Common myeloid progenitor, CD34-positive (primary cell): ENCODE data around the gene TSPEAR.

Source experiments
- CTCF ChIA-PET: fragments of 350-600 bp; sonication (Branson Sonifier 250); formaldehyde crosslinking; loops from one replicate; lab custom pipeline; 2021; ENCODE audit warnings: antibody characterized with exemption; lab: Charles Lee
- POLR2A ChIA-PET: fragments of 350-600 bp; sonication (Branson Sonifier 250); formaldehyde crosslinking; loops from one replicate; lab custom pipeline; 2021; ENCODE audit warnings: antibody characterized with exemption; lab: Charles Lee
- DNase-seq, 3 donors: peaks; one replicate each; pipeline versions ENCODE4 v3.0.0 to v3.0.0-alpha.2; 2013
- H3K27ac ChIP-seq, 2 experiments: 1 replicate in 1 of 2; 2 replicates in 1 of 2; pipeline ENCODE4 v1.7.0; 2013; ENCODE audit warnings: inconsistent platforms in 2 of 2, low read length in 2 of 2, mild to moderate bottlenecking in 2 of 2, low read depth in 1 of 2, moderate library complexity in 1 of 2; ENCODE audit not compliant: severe bottlenecking in 2 of 2, insufficient read depth in 1 of 2, poor library complexity in 1 of 2
- H3K27me3 ChIP-seq, 5 experiments: replicated peaks in 2 of 5; 1 replicate in 3 of 5; 2 replicates in 2 of 5; pipeline versions ENCODE4 v1.6.1 to v1.7.0; 2013; ENCODE audit warnings: low read length in 4 of 5, mild to moderate bottlenecking in 2 of 5, moderate library complexity in 2 of 5, inconsistent platforms in 1 of 5; ENCODE audit not compliant: insufficient read depth in 5 of 5, control insufficient read depth in 4 of 5
- H3K36me3 ChIP-seq, 4 experiments: 1 replicate in 2 of 4; 2 replicates in 2 of 4; pipeline versions ENCODE4 v1.6.1 to v1.7.0; 2013; ENCODE audit warnings: low read length in 3 of 4, control low read depth in 1 of 4, mild to moderate bottlenecking in 1 of 4; ENCODE audit not compliant: control insufficient read depth in 4 of 4, insufficient read depth in 4 of 4
- H3K4me1 ChIP-seq, 4 experiments: 1 replicate in 3 of 4; 2 replicates in 1 of 4; pipeline versions ENCODE4 v1.6.1 to v1.7.1; 2013; ENCODE audit warnings: low read length in 3 of 4, mild to moderate bottlenecking in 3 of 4, control low read depth in 1 of 4, inconsistent platforms in 1 of 4, moderate library complexity in 1 of 4; ENCODE audit not compliant: control insufficient read depth in 4 of 4, insufficient read depth in 4 of 4; ENCODE audit errors: control extremely low read depth in 1 of 4
- H3K4me3 ChIP-seq, 7 experiments: 1 replicate in 4 of 7; 2 replicates in 3 of 7; pipeline versions ENCODE4 v1.5.1 to v1.7.0; 2013; ENCODE audit warnings: mild to moderate bottlenecking in 7 of 7, low read length in 6 of 7, moderate library complexity in 6 of 7, inconsistent platforms in 2 of 7, low read depth in 2 of 7, control low read depth in 1 of 7; ENCODE audit not compliant: insufficient read depth in 4 of 7, control insufficient read depth in 1 of 7; ENCODE audit errors: extremely low read depth in 1 of 7
- H3K9me3 ChIP-seq, 5 experiments: 1 replicate in 4 of 5; 2 replicates in 1 of 5; pipeline versions ENCODE4 v1.6.1 to v1.7.1; 2013; ENCODE audit warnings: low read length in 4 of 5, mild to moderate bottlenecking in 2 of 5, inconsistent platforms in 1 of 5, low read depth in 1 of 5, moderate library complexity in 1 of 5; ENCODE audit not compliant: control insufficient read depth in 4 of 5, insufficient read depth in 2 of 5; ENCODE audit errors: control extremely low read depth in 1 of 5
- WGBS: methylation state at CpG from one replicate; pipeline ENCODE4 v1.1.5; 2013; ENCODE audit not compliant: insufficient coverage; 5-methylcytosine and 5-hydroxymethylcytosine counted together

Gene TSPEAR

DNA sequence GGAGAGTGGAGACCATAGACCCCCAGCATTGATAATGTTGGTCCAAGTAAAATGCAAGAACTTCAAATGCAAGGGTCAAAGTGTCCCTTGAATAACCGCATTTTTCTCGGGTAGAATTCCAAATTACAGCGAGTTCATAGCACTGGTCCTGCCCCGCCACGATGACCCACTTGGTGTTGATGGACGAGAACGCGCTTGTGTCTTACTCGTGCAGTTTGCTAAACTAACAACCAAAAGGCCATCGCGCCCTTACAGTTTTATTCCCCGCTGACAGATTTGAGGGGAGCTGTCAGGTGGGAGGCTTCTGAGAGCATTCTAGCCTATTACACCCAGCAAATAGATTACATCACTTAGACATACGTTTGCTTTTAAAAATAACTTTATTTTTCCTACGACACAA, 17.3 kb upstream of the TSPEAR start:
- CTCF ChIA-PET: no interaction called here
- Histone ChIP-seq H3K4me1 (peaks cover 0 to 2% (median under 1%) of the 10 kb centered on the region in 4 experiments), H3K36me3 (no peaks in the 10 kb centered on the region), H3K27ac (no peak overlapping the region), H3K27me3 (peaks cover 4 to 74% (median 16%) of the 10 kb centered on the region in 5 experiments), H3K9me3 (peaks cover 0 to 30% (median 3%) of the 10 kb centered on the region in 5 experiments), H3K4me3 (no peak overlapping the region)
- no peak for DNase-seq
- WGBS: 96% methylated on average over 13 of the region's 14 CpGs
- POLR2A ChIA-PET: no interaction called here

DNA sequence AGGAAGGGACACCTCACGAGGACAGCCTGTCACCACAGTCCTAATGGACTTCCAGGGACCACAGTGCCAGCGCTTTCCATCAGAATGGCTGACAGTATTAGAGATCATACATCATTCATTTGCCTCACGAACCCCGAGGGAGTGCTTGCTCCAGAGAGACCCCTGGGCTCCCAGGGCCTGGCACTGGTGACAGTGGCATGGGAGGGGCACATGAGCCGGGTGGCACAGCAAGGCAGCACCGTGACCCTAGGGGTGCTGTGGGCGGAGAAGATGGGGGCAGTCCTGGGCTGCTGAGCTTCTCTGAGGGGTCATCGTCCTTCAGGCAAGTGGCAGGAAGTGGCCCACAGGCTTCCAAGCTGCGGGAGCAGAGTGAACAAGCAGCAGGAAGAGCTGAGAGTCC, 16.4 kb upstream of the TSPEAR start:
- peaks cover 4 to 84% (median 25%) of the 10 kb centered on the region in 5 experiments for H3K27me3 ChIP-seq

DNA sequence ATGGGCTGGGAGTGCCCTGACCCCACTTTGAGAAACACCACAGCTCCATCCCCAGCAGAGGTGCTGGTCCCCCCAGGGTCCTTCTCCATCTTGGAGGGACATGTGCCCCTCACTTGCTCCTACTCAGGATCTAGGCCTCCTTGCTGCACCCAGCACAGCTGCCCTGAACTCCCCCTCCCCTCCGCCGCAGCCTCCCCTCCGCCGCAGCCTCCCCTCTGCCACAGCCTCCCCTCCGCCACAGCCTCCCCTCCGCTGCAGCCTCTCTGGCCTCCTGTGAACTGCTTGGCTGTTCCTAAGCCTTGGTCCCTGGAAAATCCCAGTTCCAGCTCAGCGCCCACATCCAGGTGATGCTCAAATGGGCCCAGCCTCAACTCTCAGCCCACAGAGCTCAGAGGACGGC, 15.9 kb upstream of the TSPEAR start:
- CTCF ChIA-PET: no interaction called here
- Histone ChIP-seq H3K36me3 (no peaks in the 10 kb centered on the region), H3K27me3 (peaks cover 4 to 87% (median 26%) of the 10 kb centered on the region in 5 experiments), H3K27ac (no peak overlapping the region), H3K9me3 (peaks cover 0 to 17% (median 3%) of the 10 kb centered on the region in 5 experiments), H3K4me3 (no peak overlapping the region), H3K4me1 (peaks cover 0 to 10% (median 4%) of the 10 kb centered on the region in 4 experiments)
- POLR2A ChIA-PET: no interaction called here
- WGBS: 100% methylated on average over 6 of the region's 8 CpGs
- DNase-seq: no peak

More for the DNA sequence above, 16.4 kb upstream of the TSPEAR start:
- Histone ChIP-seq H3K36me3 (no peaks in the 10 kb centered on the region), H3K27ac (no peak overlapping the region), H3K4me3 (no peak overlapping the region), H3K4me1 (peaks cover 0 to 10% (median 4%) of the 10 kb centered on the region in 4 experiments), H3K9me3 (peaks cover 0 to 21% (median 3%) of the 10 kb centered on the region in 5 experiments)
- POLR2A ChIA-PET: no interaction called here
- CTCF ChIA-PET: no interaction called here
- 68% methylated on average over 9 of the region's 9 CpGs for WGBS
- DNase-seq: no peak

DNA sequence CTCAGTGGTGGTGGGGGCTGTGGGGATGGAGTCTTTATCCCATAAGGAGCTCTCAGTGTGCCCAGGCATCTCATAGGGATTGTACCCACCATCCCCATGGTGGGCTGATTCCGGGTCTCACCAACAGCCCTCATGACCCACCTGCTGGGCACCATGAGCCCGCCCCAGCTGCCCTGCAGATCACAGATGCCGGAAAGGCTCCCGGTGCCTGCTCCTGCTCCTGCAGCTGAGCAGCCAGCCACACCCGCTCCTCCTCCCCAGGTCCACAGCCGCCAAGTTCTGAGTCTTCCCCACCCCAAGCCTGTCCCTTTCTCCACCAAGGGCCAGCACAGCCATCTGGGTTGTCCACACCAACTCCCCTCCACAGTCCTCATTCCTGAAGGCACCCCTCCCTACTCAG, 15.5 kb upstream of the TSPEAR start:
- H3K36me3 ChIP-seq: no peaks in the 10 kb centered on the region
- WGBS: 83% methylated on average over 6 of the region's 6 CpGs
- CTCF ChIA-PET: no interaction called here
- no peak overlapping the region for H3K4me3 ChIP-seq
- DNase-seq: no peak
- POLR2A ChIA-PET: no interaction called here
- peaks cover 0 to 10% (median 4%) of the 10 kb centered on the region in 4 experiments for H3K4me1 ChIP-seq
- H3K9me3 ChIP-seq: peaks cover 0 to 14% (median 0%) of the 10 kb centered on the region in 5 experiments
- no peak overlapping the region for H3K27ac ChIP-seq
- peaks cover 4 to 85% (median 28%) of the 10 kb centered on the region in 5 experiments for H3K27me3 ChIP-seq

DNA sequence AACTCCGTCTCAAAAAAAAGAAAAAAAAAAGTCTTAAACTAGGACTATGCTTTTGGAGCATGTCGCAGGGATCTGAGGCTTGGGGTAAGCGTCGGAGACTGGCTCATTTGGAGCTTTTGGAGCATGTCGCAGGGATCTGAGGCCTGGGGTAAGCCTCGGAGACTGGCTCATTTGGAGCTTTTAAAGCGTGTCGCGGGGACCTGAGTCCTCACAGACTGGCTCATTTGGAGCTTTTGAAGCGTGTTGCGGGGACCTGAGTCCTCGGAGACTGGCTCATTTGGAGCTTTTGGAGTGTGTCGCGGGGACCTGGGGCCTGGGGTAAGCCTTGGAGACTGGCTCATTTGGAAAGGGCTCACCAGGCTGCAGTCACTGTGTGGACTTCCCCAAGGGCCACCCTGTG, 13.6 kb upstream of the TSPEAR start:
- Histone ChIP-seq H3K27me3 (peaks cover 9 to 86% (median 35%) of the 10 kb centered on the region in 5 experiments), H3K4me3 (no peak overlapping the region), H3K9me3 (peaks cover 0 to 5% (median 0%) of the 10 kb centered on the region in 5 experiments), H3K4me1 (peaks cover 0 to 10% (median 4%) of the 10 kb centered on the region in 4 experiments), H3K36me3 (no peaks in the 10 kb centered on the region), H3K27ac (no peak overlapping the region)
- DNase-seq: no peak
- WGBS: 98% methylated on average over 14 of the region's 14 CpGs
- POLR2A ChIA-PET: no interaction called here
- CTCF ChIA-PET: no interaction called here

DNA sequence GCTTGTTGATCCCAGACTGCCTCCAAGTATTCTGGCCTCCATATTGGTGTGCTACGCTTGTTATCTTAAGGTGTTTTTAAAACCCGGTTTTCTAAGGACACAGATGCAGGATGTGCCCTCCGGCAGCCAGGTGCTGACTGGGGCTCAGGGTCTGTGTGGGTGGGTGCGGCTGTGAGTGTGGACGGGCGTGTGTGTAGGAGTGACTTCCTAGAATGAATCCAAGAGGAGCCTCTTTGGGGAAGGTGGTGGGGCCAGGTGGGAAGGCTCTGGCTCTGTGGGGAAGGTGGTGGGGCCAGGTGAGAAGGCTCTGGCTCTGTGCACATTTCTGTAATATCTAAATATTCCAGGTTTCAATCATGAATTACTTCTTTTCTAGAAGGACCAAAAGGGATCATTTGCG, 12.8 kb upstream of the TSPEAR start:
- Histone ChIP-seq H3K36me3 (no peaks in the 10 kb centered on the region), H3K9me3 (peaks cover 0 to 5% (median 2%) of the 10 kb centered on the region in 5 experiments), H3K4me3 (no peak overlapping the region), H3K27me3 (peaks cover 12 to 87% (median 35%) of the 10 kb centered on the region in 5 experiments), H3K4me1 (peaks cover 0 to 10% (median 4%) of the 10 kb centered on the region in 4 experiments), H3K27ac (no peak overlapping the region)
- 94% methylated on average over 5 of the region's 7 CpGs for WGBS
- ChIA-PET POLR2A (no interaction called here), CTCF (no interaction called here)
- no peak for DNase-seq

DNA sequence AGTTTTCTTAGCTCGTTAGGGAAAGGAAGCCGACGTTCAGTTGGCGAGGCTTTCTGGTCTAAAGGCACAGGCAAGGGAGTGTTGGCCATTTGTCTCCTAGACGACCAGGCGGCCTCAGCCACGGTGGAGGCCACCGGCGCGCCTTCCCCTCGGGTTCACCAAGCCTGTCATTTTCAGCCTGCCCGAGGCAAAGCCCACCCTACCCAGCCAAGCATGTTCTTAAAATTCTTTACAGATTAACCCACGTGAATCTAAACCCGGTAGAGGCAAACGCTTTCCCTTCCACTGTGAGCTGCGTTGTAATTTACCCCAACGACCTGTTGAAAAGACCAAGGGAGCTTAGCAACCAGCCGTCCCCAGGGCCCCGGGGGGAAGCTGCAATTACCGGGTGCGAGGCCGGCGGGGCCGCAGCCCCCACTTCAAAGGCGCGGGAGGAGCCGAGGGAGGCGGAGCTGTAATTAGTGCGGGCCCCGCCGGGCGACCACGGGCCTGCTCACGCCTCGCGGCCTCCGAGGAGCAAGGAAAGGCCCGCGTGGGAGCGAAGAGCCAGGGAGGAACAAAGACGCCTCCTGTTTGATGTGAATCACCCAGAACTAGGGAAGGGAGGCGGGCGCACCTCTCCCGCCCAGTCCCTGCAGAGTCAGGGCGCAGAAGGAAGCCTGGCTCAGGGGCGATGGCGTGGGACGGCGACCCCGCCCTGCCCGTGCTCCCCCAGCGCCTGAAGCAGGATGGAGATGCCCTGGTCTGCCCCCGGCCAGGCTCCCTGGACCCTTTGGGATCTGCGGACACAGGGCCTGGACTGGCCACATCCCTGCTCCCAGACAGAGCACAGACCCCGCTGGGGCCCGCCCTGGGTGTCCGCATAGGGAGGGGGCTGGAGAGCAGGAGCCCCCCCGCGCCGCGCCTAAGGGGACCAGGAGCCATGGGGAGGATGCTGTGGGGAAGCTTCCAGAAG, 12.1 kb upstream of the TSPEAR start:
- H3K9me3 ChIP-seq: peaks cover 0 to 5% (median under 1%) of the 10 kb centered on the region in 5 experiments
- H3K27ac ChIP-seq: no peak overlapping the region
- H3K36me3 ChIP-seq: no peaks in the 10 kb centered on the region
- WGBS: 9% methylated on average over 55 of the region's 61 CpGs
- H3K4me1 ChIP-seq: peaks cover 0 to 10% (median 4%) of the 10 kb centered on the region in 4 experiments
- H3K27me3 ChIP-seq: peaks cover 16 to 92% (median 39%) of the 10 kb centered on the region in 5 experiments
- peak in 2 of 3 donors; percentile 34 to 40 for DNase-seq
- peak overlapping the region in 1 of 7 experiments; percentile 32 for H3K4me3 ChIP-seq
- CTCF ChIA-PET: no interaction called here
- POLR2A ChIA-PET: no interaction called here
